Gastroesophageal sphincter (tissue), 4 donors: ENCODE data around the gene BMAL1. TPM values are rescaled to one million over a fixed set of nuclear protein-coding genes. Genes with fewer than 3 reads are reported as not detected.

Experiments used
- ATAC-seq: fragments of 150-250 bp; one replicate; pipeline ENCODE4 v1.9.1; 2016; ENCODE audit warnings: mild to moderate bottlenecking, moderate library complexity
- H3K27ac ChIP-seq, 4 donors: fragments of 200-600 bp; sonication (generic) in 3 of 4; 1 replicate in 3 of 4; 2 replicates in 1 of 4; pipeline ENCODE4 v1.5.1; 2016 to 2019
- H3K27me3 ChIP-seq: fragments of 200-600 bp; sonication (generic); one replicate; pipeline ENCODE4 v1.5.1; 2019
- H3K36me3 ChIP-seq, 2 donors: fragments of 200-600 bp; sonication (generic); one replicate each; pipeline ENCODE4 v1.5.1; 2019; ENCODE audit warnings: control low read depth in 1 of 2
- H3K4me1 ChIP-seq, 3 donors: fragments of 200-600 bp; sonication (generic); 1 replicate in 2 of 3; 2 replicates in 1 of 3; pipeline ENCODE4 v1.5.1; 2016 to 2019; ENCODE audit warnings: control low read depth in 2 of 3
- H3K4me3 ChIP-seq, 2 donors: fragments of 200-600 bp; sonication (generic); one replicate each; pipeline ENCODE4 v1.5.1; 2019; ENCODE audit warnings: mild to moderate bottlenecking in 1 of 2, moderate library complexity in 1 of 2
- H3K9me3 ChIP-seq, 3 donors: fragments of 200-600 bp; sonication (generic); one replicate each; pipeline ENCODE4 v1.5.1; 2017 to 2019; ENCODE audit warnings: control low read depth in 2 of 3
- EP300 ChIP-seq: sonication (generic); formaldehyde crosslinking; IDR thresholded peaks from one replicate; pipeline ENCODE4 v1.6.1; 2017; ENCODE audit warnings: antibody characterized with exemption, mild to moderate bottlenecking
- POLR2A ChIP-seq, 2 donors: fragments of 450-650 bp; IDR thresholded peaks; one replicate each; pipeline ENCODE4 v1.6.1; 2017; ENCODE audit warnings: antibody characterized with exemption in 2 of 2, mild to moderate bottlenecking in 2 of 2, moderate library complexity in 1 of 2
- POLR2AphosphoS5 ChIP-seq: sonication (generic); formaldehyde crosslinking; IDR thresholded peaks from one replicate; pipeline ENCODE4 v1.6.1; 2017; ENCODE audit warnings: antibody characterized with exemption
- WGBS, 2 donors: methylation state at CpG; one replicate each; pipeline ENCODE4 v1.1.5; 2018; ENCODE audit warnings: low coverage in 1 of 2; 5-methylcytosine and 5-hydroxymethylcytosine counted together
- total RNA-seq, 4 donors: library from RNA; depleted of rRNA; stranded (reverse); fragments of >200 nt; gene quantifications; one replicate each; pipeline ENCODE4 v1.1.0, GENCODE V29; 2016
- TF ChIP-seq, protein P1 (sequence below), 4 experiments: fragments of 200-600 bp in 2 of 4; fragments of 450-650 bp in 2 of 4; sonication (generic) in 1 of 4; IDR thresholded peaks; one replicate each; pipeline ENCODE4 v1.5.1; 2017 to 2019; ENCODE audit warnings: antibody characterized with exemption in 4 of 4, mild to moderate bottlenecking in 2 of 4, moderate library complexity in 2 of 4

Gene BMAL1
- total RNA-seq, 4 donors from 2014 or later: 32.2 to 38.4 (median 36.0) TPM

DNA sequence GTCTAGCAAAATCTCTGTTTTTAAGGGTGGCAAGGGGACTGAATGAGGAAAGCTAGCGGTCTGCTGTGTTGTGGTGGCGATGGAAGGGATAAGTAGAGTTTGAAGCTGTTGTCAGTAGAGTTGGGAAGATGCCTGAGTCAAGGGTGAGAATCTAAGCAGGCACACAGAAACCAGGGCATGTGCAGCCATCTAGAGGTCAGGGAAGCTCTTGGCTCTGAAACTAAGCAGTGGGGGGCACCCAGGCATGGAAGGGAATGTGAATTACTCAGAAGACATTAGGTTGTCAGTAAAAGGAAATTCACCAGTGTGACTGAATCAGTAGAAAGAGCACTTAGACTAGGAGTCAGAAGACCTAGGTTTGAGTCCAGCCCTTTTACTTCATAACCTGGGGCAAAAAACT lies 15.4 kb downstream of the BMAL1 start:
- Histone ChIP-seq H3K4me1 (peaks cover 0 to 74% (median 14%) of the 10 kb centered on the region in 3 donors), H3K4me3 (no peak overlapping the region), H3K27ac (no peak overlapping the region), H3K27me3 (no peaks in the 10 kb centered on the region), H3K9me3 (no peaks in the 10 kb centered on the region), H3K36me3 (no peaks in the 10 kb centered on the region)
- TF ChIP-seq, protein P1, sequence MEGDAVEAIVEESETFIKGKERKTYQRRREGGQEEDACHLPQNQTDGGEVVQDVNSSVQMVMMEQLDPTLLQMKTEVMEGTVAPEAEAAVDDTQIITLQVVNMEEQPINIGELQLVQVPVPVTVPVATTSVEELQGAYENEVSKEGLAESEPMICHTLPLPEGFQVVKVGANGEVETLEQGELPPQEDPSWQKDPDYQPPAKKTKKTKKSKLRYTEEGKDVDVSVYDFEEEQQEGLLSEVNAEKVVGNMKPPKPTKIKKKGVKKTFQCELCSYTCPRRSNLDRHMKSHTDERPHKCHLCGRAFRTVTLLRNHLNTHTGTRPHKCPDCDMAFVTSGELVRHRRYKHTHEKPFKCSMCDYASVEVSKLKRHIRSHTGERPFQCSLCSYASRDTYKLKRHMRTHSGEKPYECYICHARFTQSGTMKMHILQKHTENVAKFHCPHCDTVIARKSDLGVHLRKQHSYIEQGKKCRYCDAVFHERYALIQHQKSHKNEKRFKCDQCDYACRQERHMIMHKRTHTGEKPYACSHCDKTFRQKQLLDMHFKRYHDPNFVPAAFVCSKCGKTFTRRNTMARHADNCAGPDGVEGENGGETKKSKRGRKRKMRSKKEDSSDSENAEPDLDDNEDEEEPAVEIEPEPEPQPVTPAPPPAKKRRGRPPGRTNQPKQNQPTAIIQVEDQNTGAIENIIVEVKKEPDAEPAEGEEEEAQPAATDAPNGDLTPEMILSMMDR (IDR thresholded peaks at IDR 0.05): no peak
- TF ChIP-seq EP300 (no peak), POLR2AphosphoS5 (no peak), POLR2A (IDR thresholded peaks at IDR 0.05) (no peak)
- ATAC-seq: no peak
- WGBS, 2 donors: 100% methylated on average over 1 to 2 of the region's 2 CpGs

DNA sequence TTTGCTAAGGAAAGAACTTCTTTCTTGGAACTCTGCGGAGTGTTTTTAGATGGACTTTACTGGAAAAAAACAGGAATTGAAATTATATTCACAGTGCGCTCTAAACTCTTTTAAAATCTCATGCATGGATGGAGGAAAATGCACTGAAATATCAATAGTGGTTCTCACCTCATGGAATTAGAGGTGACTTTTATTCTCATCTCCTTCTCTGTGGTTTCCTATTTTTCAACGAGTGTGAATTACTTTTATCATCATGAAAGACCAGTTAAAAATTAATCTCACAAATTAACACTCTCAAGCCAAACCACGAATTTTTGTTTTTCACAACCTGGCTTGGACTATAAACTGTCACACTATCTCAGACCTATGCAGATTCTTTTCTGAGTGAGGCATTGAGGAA lies 16.6 kb downstream of the BMAL1 start:
- H3K36me3 ChIP-seq: no peaks in the 10 kb centered on the region

DNA sequence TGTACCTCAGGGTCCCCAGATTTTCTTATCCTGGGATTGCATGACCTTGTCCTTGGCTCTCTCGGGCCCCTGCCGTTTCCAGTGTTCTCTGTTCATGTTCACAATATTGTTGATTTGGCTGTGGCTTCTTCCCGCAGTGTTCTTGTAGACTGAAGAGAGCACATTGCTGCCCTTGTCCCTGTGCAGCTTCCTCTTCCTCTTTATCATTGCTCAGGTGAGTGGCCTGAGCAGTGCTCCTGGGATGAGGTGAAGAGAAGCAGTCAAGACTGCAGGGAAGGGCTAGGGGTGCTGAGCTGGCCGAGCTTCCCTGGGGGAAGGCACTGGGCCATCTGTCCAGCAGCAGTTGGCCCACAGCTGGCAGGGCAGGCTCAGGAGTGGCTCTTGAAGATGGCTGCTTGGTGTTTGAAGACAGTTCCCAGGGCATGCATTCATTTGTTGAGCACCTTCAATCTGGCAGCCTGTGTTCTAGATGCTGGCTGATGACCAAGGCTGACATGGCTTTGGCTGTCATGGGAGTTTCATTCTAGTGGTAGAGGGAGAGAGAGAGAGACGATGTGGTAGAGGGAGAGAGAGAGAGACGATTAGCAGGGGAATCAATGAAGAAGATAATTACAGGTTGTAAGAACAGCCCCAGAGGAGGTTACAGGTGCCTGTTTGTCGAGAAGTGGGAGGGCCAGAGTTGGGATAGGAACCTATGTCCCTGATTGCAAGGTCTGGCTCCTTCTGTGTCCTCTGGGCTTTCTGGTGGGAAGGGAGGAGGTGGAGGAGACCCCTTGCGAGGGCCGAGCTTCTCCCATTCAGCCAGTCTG lies 17.4 kb downstream of the BMAL1 start:
- Histone ChIP-seq H3K27me3 (no peaks in the 10 kb centered on the region), H3K36me3 (no peaks in the 10 kb centered on the region), H3K4me3 (no peak overlapping the region), H3K27ac (no peak overlapping the region), H3K4me1 (peaks cover 0 to 83% (median 14%) of the 10 kb centered on the region in 3 donors), H3K9me3 (no peaks in the 10 kb centered on the region)
- TF ChIP-seq POLR2A (IDR thresholded peaks at IDR 0.05) (no peak), POLR2AphosphoS5 (no peak), EP300 (no peak)
- TF ChIP-seq, protein P1 (IDR thresholded peaks at IDR 0.05): no peak
- peak; percentile 17 for ATAC-seq
- WGBS, 2 donors: 65 to 82% methylated on average over 7 of the region's 9 CpGs

More for the DNA sequence above, 16.6 kb downstream of the BMAL1 start:
- TF ChIP-seq EP300: no peak
- TF ChIP-seq, protein P1 (IDR thresholded peaks at IDR 0.05): no peak
- no peak for TF ChIP-seq POLR2A (IDR thresholded peaks at IDR 0.05)
- TF ChIP-seq POLR2AphosphoS5: no peak
- ATAC-seq: no peak
- H3K9me3 ChIP-seq: no peaks in the 10 kb centered on the region
- peaks cover 0 to 75% (median 14%) of the 10 kb centered on the region in 3 donors for H3K4me1 ChIP-seq
- 50 to 56% methylated on average over 4 of the region's 4 CpGs for WGBS, 2 donors
- H3K4me3 ChIP-seq: no peak overlapping the region
- no peak overlapping the region for H3K27ac ChIP-seq
- no peaks in the 10 kb centered on the region for H3K27me3 ChIP-seq

DNA sequence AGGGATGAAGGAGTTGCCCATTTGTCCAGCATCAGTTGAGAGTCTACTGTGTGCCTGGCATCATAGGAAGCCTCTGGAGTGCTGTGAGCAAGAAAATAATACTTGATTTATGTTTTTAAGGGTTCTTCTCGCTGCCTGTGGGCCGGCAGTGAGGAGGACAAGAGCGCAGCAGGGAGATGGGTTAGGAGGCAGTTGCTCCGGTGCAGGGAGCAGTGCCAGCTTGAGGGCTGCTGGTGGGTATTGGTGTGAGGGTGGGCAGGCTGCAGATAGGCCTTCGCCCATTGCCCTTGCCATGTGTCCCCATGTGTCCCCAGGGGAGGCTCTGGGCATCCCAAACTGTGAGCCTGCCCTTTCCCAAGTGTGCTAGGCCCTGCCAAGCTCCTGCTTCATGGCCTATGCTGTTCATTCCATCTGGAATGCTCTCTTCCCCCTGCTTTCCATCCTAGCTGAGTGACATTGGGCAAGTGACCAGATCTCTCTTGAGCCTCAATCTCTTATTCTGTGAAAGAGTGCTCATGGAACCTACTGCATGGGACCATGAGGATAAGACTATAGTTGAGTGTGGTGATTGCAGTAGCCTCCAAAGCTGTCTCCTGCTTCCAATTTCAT lies 19.8 kb downstream of the BMAL1 start:
- Histone ChIP-seq H3K27me3 (no peaks in the 10 kb centered on the region), H3K4me1 (peaks cover 0 to 94% (median 14%) of the 10 kb centered on the region in 3 donors), H3K36me3 (no peaks in the 10 kb centered on the region), H3K4me3 (no peak overlapping the region), H3K9me3 (no peaks in the 10 kb centered on the region), H3K27ac (no peak overlapping the region)
- whole genome bisulfite sequencing, 2 donors: 100% methylated on average over 2 of the region's 5 CpGs; no CpG with 5 or more reads in 1 of the 2 donors
- TF ChIP-seq POLR2A (IDR thresholded peaks at IDR 0.05): no peak
- TF ChIP-seq, protein P1 (IDR thresholded peaks at IDR 0.05): no peak
- no peak for ATAC-seq
